Stimulated activated CD4-positive, alpha-beta T cell treated with anti-CD3 and anti-CD28 coated beads, Interleukin-1b, Interleukin-23, amount 100 ng/mL, for 24 hours (primary cell): ENCODE data around the gene CASKIN2.

ENCODE experiments used
- DNase-seq, 4 experiments: peaks; one replicate each; pipeline ENCODE4 v3.0.0-alpha.2; 2020; ENCODE audit warnings: low read depth in 4 of 4, low spot score in 1 of 4

Gene CASKIN2

DNA sequence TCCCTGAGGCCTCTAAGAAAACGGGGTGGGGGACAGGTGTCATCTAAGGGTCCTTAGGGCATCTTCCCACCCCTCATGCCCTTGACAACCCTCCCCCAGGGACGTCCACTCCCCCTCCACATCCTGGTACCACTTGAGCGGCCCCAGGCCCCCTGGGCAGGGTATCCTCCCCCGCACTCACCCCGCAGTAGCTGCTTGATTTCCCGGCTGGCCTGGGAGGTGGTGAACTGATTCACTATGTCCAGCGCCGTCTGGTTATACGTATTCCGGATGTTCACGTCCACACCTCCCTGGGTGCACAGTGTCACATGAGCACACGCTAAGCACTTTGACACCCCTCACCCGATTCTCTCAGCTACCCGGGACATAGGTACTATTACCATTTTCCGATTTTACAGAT lies 9.7 kb downstream of the CASKIN2 start:
- no peak for DNase-seq

DNA sequence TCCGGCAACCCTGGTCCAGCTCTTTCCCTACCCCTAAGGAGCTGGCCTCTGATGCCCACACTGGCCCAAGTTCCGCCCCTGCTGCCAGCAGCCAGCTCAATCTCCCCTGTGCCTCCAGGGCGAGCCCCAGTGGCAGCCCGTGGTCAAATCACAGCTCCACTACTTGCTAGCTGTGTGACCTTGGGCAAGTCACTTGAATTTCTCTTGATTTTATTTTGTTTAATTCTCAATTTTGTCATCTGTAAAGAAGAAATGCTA lies 10.3 kb downstream of the CASKIN2 start:
- DNase-seq: no peak

DNA sequence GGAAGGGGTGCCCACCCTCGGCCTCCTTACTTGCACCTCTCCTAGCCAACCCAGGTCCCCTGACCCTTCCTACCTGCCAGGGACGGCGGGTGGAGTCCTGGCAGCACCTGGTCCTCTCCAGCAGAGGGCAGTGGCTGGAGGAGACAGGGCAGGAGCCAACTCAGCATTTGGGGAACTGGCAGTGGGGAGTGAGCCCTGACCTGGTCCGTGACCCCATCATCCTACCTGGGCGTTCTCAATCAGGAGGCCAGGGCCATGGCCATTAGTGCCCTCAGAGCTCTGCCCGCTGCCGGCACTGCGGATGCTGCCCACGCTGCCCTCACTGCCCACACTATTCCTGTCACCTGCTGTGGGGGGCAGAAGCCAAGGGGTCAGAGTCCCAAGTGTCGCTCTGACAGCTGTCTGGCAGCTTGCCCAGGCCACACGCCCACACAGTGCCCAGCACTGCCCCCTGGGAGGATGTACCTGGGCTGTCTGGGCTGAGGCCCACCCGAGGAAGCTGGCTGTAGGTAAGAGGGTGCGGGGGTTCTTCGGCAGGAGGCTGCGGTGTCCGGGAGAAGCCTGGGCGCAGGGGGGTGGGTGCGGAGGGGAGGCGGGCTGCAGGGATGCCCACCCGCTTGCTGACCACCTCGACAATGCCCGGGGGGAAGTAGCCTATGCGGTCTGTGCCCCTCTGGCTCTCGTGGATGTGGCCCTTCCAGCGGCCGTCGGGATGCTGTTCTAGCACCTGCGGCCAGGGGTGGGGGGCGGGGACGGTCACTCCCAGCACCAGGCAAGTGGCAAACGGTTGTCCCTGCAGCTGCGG lies 10.8 kb downstream of the CASKIN2 start:
- DNase-seq: no peak

DNA sequence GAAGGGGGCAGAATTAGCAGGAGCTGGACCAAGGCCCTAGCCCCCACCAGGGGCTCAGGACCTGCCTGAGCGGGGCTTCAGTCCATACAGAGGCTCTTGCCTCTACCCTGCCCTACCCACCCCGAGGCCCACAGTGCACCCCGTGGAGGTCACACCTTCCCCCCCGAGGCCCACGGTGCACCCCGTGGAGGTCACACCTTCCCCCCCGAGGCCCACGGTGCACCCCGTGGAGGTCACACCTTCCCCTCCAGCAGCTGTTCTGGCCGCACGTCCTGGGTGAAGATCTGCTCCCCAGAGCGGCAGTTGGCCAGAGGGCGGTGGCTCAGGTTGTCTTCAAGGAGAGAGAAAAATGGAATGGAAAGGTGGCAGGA lies 11.4 kb downstream of the CASKIN2 start:
- no peak for DNase-seq

DNA sequence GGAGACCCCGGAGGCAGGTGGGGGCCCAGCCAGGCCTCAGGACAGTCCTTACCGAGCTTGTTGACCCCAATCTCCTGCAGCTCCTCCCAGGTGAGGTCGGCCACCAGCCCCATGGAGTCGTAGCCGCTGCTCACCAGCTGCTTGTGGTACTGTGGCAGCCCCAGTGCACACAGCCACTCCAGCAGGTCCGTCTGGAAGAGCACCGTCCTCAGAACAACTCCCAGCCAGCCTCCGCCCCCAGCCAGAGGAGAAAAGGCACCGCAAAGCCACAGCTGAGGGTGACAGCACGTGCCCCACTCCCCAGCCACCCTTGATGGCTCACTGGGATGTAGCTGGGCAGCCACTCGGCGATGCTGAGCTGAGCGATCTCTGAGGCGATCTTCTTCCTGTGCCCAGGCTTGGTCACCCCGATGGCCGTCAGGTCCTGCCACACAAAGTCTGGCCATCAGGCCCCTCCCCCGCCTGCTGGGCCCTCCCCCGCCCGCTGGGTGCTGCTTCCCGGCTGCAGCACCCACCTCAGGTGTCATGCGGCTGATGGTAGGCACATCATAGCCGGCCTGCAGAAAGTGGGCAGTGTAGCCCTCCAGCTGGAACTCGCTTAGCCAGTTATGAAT lies 11.9 kb downstream of the CASKIN2 start:
- DNase-seq: no peak

DNA sequence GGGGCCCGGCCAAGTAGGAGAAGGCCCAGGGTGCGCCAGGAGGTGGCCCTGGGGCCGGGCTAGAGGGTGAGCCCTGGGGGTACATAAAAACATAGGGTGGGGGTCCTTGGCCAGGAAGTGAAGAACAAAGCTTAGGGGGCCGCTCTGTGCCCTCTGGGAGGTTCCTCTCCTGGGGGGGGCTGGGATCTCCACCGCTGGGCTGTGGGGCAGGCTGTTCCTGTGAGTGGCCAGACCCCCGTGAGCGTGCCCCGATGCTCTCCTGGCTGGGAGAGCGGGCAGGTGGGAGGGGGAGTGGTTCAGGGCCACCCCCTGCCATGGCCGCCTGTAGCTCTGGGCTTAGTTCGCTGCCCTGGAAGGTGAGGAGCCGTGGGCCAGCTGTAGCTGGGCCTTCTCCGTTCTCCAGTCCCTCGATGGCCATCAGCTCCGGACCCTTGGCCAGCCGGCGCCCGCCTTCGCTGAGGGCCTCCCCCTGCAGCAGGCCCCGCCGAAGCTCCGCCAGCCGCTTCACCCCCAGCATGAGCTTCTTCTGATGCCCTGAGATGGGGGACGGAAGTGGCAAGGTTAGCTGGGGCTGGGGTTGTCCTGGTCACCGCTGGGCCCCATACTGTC lies 12.5 kb downstream of the CASKIN2 start:
- no peak for DNase-seq

DNA sequence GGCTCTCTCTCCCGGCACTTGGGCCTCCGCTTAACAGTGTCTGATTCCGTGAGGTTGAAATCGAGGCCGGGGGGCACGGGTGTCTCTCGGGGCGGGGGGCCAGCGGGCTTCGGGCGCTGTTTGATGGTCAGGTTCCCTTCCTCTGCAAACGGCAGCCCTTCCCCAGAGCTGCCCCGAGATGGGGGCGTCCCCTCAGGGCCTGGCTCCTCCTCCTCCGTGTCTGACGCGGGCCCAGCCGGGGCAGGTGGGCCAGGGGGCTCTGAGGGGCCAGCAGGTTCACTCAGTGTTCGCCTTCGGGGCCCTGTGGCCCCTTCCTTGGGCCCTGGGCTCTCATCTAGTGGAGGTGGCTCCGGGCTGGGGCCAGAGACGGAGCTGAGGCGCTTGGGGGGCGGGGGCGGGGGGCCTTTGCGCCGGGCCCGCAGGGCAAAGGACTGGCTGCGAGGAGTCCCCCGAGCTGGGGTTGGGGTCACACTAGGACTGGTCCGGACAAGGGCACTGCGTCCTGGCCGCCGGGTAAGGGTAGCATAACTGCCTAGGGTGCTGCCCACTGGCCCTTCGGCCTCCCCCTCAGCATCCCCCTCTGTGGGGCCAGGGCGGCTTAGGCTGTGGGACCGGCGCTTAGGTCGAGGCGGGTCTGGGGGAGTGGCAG lies 13.1 kb downstream of the CASKIN2 start:
- DNase-seq: no peak

DNA sequence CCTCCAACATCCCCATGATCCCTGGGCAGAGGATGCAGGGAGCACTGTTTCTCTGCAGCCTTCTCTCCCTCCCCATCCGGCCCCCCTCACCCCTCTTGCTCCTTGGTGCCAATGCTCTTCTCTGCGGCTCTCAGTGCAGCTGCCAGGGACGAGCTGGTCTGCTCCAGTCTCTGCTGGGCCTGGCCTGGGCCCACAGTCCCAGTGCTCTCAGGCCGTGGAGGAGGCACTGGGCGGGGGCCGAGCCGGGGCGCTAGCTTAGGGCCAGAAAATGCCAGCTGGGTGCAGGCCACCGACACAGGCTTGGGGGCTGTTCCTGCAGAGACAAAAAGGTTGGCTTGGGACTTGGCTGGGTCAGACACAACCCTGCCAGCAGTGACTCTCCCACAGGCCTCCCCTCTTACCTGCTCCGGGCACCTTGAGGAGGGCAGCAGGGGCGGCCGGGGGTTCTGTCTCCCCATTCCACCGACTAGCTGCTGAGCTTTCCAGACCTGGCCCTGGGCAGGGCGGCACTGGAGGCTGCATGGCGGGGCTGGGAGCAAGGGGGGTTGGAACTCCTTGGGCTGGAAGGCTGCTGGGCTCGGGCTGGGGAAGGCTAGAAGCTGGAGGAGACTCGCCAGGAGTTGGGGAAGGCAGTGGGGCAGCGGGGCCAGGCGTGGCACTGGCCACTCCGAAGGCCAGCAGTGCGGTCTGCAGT lies 13.8 kb downstream of the CASKIN2 start:
- no peak for DNase-seq

DNA sequence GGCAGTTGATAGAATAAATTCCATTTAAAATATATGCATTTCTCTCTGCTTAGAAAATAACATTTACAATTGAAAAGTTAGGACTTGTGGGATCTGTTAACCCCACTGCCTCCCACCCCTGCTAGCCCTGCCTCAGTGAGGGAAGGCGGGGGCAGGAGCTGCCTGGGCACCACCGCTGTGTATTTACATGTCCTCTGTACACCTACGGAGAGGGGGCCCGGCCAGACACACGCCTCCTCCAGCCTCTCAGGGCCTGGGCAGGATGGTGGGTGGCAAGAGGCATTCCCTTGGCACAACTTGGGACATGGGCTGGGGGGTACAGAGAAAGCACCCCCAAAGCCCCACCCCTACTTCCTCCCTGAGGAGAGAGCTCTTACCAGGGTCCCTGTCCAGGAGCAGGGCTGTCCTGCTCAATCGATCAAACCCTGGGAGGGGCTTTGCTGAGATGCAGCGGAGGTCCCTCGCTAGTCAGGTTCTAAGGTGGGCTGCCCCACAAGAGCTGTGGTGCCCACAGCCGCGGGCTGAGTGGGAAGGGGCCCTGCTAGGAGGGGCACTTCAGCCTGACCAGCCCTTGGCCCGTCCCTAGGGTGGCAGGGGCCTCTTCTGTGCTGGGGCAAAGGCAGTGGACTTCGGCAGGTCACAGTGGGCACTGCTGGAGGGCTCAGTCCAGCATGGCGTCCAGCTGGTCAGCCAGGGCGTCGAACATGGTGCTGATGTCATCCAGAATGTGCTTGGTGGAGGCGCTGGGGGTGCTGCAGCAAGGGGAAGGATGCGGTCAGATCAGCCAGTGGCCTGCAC lies 14.7 kb downstream of the CASKIN2 start:
- no peak for DNase-seq

DNA sequence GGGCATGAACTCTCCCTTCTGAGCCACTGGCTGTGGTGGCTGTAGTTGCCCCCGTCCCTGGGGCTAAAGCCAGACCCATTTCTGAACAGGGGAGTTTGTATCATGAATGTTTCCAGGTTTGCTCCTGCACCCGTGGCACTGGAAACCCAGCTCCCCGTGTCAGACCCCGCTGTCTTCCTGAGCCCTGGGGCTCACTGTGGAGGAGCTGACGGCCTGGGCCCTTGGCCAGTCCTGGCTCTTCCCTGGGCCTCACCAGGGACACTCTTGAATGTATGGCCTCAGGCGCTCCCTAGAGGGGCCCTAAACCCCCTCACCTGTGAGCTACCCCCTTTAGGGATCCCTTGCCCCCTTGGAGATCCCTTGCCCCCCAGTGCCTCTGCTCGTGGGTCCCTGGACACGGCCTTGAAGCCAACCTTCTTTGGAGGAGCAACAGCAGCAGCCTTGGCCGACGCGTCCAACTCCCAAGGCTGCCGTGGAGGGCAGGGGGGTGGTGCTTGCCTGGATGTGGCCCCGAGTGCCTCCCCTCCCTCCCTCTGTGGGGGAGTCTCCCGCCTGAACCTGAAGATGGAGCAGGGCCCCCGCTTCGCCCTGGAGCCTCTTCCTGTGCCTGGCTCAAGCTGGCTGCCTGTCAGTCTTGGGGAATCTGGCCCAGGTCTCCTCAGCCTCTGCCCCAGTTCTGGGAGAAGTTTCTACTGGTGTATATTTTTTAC lies 15.9 kb downstream of the CASKIN2 start:
- no peak for DNase-seq

DNA sequence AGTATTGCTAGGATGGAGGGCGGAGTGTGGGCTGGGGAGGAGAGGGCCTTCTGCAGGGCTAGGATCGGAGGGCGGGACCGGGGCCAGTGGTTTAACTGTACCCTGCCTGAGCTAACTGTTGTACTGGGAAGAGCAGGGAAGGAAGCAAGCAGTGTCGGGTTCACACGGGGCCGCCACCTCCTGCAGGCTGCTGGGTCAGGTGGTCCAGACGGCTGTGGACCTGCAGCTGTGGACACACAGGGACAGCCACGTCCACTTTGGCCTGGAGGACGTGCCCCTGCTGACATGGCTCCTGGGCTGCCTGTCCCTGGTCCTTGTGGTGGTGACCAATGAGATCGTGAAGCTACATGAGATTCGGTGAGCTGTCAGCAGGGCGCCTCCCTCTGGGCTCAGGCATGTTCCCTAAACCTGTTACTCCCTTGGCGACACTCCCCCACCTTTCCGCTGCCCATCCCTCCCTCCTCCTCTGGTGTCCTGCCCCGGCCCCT lies 16.6 kb downstream of the CASKIN2 start:
- DNase-seq: no peak

DNA sequence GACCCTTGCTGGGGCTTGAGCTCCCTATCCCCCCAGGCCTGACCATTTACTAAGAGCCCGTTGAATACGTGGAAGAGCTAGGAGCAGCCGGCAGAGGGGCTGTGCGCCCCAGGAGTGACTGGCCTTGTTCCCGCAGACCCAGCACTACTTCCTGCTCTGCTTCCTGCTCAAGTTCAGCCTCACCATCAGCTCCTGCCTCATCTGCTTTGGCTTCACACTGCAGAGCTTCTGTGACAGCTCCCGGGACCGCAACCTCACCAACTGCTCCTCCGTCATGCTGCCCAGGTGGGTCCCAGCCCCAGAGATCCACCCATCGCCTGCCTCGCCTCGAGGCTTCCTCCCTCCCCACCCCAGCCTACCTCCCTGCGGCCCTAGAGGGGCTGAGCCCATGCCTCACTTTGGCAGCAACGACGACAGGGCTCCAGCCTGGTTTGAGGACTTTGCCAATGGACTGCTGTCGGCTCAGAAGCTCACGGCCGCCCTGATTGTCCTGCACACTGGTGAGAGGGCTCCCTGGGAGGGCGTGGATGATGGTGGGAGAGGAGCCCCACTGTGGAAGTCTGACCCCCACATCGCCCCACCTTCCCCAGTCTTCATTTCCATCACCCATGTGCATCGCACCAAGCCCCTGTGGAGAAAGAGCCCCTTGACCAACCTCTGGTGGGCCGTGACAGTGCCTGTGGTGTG lies 17.2 kb downstream of the CASKIN2 start:
- no peak for DNase-seq

DNA sequence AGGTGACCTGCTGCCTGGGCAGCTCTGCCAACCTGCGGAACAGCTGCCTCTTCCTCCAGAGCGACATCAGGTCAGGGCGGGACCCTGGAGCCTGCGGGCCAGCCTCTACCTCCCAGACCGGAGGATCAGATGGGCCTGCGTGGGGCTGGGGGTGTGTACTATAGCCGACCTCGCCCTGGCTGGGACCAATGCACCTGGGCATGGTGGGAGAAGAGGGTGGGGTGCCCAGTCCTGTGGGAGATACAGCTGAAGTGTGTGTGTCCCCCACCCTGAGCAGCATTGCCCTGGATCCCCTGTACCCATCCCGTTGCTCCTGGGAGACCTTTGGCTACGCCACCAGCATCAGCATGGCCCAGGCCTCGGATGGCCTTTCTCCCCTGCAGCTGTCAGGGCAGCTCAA lies 19.3 kb downstream of the CASKIN2 start:
- DNase-seq: no peak

DNA sequence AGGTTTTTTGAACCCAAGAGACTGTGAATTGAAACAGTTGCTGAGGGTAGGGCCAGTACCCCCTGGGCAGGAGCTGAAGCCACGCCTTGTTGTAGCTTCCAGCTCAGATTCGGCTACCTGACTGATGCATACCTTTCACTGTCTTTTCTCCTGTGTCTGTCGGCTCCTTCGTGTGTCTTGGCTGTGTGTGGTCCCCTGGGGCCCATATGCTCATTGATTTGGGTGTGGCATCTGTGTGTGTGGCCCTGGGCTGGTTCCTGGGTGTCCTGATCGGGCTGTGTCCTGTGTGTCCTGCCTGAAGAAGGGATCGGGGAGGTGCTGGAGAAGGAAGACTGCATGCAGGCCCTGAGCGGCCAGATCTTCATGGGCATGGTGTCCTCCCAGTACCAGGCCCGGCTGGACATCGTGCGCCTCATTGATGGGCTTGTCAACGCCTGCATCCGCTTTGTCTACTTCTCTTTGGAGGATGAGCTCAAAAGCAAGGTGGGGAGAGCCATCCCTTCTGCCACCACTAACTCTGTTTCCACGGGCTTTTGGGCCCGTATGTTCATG lies 20.9 kb downstream of the CASKIN2 start:
- no peak for DNase-seq

DNA sequence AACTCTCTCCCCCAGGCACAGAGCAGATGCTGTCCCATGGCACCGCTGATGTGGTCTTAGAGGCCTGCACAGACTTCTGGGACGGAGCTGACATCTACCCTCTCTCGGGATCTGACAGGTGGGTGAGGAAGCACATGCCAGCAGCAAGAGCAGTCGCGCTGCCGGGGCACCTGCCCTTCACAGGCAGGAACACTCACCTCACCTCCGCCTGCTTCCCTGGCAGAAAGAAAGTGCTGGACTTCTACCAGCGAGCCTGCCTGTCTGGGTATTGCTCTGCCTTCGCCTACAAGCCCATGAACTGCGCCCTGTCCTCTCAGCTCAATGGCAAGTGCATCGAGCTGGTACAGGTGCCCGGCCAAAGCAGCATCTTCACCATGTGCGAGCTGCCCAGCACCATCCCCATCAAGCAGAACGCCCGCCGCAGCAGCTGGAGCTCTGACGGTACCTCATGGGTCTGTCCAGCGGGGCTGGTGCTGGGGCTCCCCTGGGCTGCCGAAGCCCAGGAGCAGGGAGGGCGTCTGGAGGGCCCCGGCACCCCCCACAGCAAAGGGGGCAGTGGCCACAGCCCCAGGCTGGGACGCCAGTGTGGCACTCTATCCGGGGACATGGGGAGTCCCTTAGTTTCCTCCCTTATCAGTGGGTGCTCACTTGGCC lies 21.7 kb downstream of the CASKIN2 start:
- DNase-seq: no peak

DNA sequence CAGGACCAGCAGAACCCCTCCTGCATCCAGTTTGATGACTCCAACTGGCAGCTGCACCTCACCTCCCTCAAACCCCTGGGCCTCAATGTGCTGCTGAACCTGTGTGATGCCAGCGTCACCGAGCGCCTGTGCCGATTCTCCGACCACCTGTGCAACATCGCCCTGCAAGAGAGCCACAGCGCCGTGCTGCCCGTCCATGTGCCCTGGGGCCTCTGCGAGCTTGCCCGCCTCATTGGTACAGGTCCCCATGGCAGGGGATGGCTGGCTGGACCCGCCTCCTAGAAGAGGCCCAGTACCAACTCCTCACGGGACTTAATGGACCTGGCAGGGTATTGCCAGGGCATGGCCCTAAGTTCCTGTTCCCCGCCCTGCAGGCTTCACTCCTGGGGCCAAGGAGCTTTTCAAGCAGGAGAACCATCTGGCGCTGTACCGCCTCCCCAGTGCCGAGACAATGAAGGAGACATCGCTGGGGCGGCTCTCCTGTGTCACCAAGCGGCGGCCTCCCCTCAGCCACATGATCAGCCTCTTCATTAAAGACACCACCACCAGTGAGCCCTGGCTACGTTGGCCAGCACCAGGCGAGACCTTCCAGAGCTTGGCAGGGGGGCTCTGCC lies 22.7 kb downstream of the CASKIN2 start:
- DNase-seq: no peak

DNA sequence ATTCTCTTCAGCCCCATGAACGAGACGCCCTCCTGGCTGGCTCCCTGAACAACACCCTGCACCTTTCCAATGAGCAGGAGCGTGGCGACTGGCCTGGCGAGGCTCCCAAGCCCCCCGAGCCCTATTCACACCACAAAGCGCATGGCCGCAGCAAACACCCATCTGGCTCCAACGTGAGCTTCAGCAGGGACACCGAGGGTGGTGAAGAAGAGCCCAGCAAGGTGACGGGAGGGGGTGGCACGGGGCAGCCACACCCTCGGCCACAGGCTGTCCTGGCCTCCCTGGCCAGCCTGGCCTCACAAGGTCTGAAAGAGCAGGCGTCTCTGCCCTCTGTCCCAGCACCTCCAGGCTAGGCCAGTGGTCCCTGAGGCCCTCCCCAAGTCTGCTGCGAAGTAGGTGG lies 23.7 kb downstream of the CASKIN2 start:
- DNase-seq: no peak

DNA sequence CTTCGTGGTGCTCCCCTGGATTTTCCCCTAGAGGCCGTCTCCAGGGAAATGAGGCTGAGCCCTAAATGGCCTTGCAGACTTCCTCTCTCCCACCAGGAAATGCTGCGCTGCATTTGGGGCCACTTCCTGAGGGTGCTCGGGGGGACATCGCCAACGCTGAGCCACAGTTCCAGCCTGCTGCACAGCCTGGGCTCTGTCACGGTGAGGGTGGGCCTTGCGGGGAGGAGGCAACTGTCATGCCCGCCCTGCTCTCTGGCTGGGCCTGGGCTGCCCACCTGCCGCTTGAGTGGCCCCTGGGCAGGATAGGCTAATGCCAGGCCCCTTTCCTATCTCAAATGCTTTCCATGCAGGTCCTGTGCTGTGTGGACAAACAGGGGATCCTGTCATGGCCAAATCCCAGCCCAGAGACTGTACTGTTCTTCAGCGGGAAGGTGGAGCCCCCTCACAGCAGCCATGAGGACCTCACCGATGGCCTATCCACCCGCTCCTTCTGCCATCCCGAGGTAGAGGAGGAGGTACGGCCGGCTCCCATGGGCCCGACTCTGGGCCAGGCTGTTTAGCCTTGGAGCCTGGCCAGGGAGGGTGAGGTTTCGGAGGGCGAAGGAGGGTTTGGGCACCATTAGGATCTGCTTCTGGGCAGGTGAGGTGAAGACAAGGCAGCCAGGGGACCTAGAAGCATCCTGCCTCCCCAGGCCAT lies 24.2 kb downstream of the CASKIN2 start:
- DNase-seq: no peak
